DND-41 (cell line): ENCODE results near the gene EPHB2.

ENCODE experiments used
- ATAC-seq: fragments of 200-7000 bp; cut with Tn5 transposase; 3 replicates; pipeline ENCODE4 v1.9.1; 2021; ENCODE audit warnings: low read depth; ENCODE audit not compliant: insufficient read depth
- DNase-seq: peaks from one replicate; pipeline ENCODE4 v3.0.0-alpha.2; 2020
- H2AFZ ChIP-seq: 2 replicates; pipeline ENCODE4 v1.6.0; 2012; ENCODE audit warnings: low read depth, low read length
- H3K27ac ChIP-seq: 2 replicates; pipeline ENCODE4 v1.5.1; 2012; ENCODE audit warnings: low read length, inconsistent platforms
- H3K27me3 ChIP-seq: fragments of 200-600 bp; sonication (generic); 2 replicates; pipeline ENCODE4 v1.6.0; 2012; ENCODE audit warnings: low read length, mild to moderate bottlenecking, inconsistent platforms; ENCODE audit not compliant: insufficient read depth, poor library complexity
- H3K36me3 ChIP-seq: 2 replicates; pipeline ENCODE4 v1.5.1; 2012; ENCODE audit warnings: low read length, inconsistent platforms; ENCODE audit not compliant: insufficient read depth
- H3K4me1 ChIP-seq: 2 replicates; pipeline ENCODE4 v1.5.1; 2012; ENCODE audit warnings: mild to moderate bottlenecking, low read length; ENCODE audit not compliant: insufficient read depth
- H3K4me2 ChIP-seq: 2 replicates; pipeline ENCODE4 v1.6.0; 2012; ENCODE audit warnings: mild to moderate bottlenecking, moderate library complexity, low read length, inconsistent platforms; ENCODE audit not compliant: insufficient read depth
- H3K4me3 ChIP-seq, 2 experiments: fragments of 200-600 bp in 1 of 2; shearing (Covaris generic) in 1 of 2; 2 replicates each; pipeline ENCODE4 v1.5.1; 2012 to 2016; ENCODE audit warnings: inconsistent platforms in 2 of 2, low read length in 2 of 2, mild to moderate bottlenecking in 2 of 2, low read depth in 1 of 2, moderate library complexity in 1 of 2
- H3K79me2 ChIP-seq: 2 replicates; pipeline ENCODE4 v1.6.0; 2012; ENCODE audit warnings: low read length, inconsistent platforms; ENCODE audit not compliant: insufficient read depth
- H3K9ac ChIP-seq: 2 replicates; pipeline ENCODE4 v1.6.0; 2012; ENCODE audit warnings: low read depth, mild to moderate bottlenecking, inconsistent platforms, low read length, moderate library complexity
- H3K9me3 ChIP-seq: 2 replicates; pipeline ENCODE4 v1.5.1; 2012; ENCODE audit warnings: low read length, moderate library complexity, mild to moderate bottlenecking, inconsistent platforms; ENCODE audit not compliant: insufficient read depth, severe bottlenecking
- H4K20me1 ChIP-seq: 2 replicates; pipeline ENCODE4 v1.6.0; 2012; ENCODE audit warnings: low read length; ENCODE audit not compliant: insufficient read depth
- CTCF ChIP-seq: IDR thresholded peaks from 2 replicates; pipeline ENCODE4 v1.5.1; 2012; ENCODE audit warnings: borderline replicate concordance, low read length, moderate library complexity, mild to moderate bottlenecking; ENCODE audit not compliant: poor library complexity, severe bottlenecking; ENCODE audit errors: extremely low read depth
- EZH2 ChIP-seq: IDR thresholded peaks from 3 replicates; pipeline ENCODE4 v1.6.1; 2012; ENCODE audit warnings: borderline replicate concordance, low read depth, mild to moderate bottlenecking, moderate library complexity, low read length, inconsistent platforms; ENCODE audit not compliant: severe bottlenecking

Gene EPHB2

GRCh38 chr1:22825486-22826189 lies 115.0 kb downstream of the EPHB2 start:
- TF ChIP-seq CTCF (no peak), EZH2 (no peak)
- Histone ChIP-seq H3K4me2 (no peak overlapping the region), H3K36me3 (no peaks in the 10 kb centered on the region), H4K20me1 (peaks cover 6% of the 10 kb centered on the region; the same call in 1 of the 2 replicates), H3K4me3 (no peak overlapping the region), H3K9me3 (no peaks in the 10 kb centered on the region), H2AFZ (no peak overlapping the region), H3K79me2 (no peaks in the 10 kb centered on the region), H3K9ac (no peak overlapping the region), H3K27me3 (peaks cover 7% of the 10 kb centered on the region), H3K4me1 (no peaks in the 10 kb centered on the region), H3K27ac (no peak overlapping the region)
- no peak for ATAC-seq
- no peak for DNase-seq

- peaks cover 7% of the 10 kb centered on the region for H3K27me3 ChIP-seq
- DNase-seq (no peak), ATAC-seq (no peak)
- no peak overlapping the region for H3K9ac ChIP-seq
- no peak overlapping the region for H2AFZ ChIP-seq
- H3K4me3 ChIP-seq = no peak overlapping the region
- TF ChIP-seq EZH2 (no peak), CTCF (no peak)
- H4K20me1 ChIP-seq = peaks cover 6% of the 10 kb centered on the region; the same call in 1 of the 2 replicates
- H3K79me2 ChIP-seq = no peaks in the 10 kb centered on the region
- H3K9me3 ChIP-seq = no peaks in the 10 kb centered on the region
- H3K27ac ChIP-seq = no peak overlapping the region
- no peaks in the 10 kb centered on the region for H3K4me1 ChIP-seq
- H3K36me3 ChIP-seq = no peaks in the 10 kb centered on the region
- no peak overlapping the region for H3K4me2 ChIP-seq
Observed at GRCh38 chr1:22826604-22827580, 116.3 kb downstream of the EPHB2 start.

DNA sequence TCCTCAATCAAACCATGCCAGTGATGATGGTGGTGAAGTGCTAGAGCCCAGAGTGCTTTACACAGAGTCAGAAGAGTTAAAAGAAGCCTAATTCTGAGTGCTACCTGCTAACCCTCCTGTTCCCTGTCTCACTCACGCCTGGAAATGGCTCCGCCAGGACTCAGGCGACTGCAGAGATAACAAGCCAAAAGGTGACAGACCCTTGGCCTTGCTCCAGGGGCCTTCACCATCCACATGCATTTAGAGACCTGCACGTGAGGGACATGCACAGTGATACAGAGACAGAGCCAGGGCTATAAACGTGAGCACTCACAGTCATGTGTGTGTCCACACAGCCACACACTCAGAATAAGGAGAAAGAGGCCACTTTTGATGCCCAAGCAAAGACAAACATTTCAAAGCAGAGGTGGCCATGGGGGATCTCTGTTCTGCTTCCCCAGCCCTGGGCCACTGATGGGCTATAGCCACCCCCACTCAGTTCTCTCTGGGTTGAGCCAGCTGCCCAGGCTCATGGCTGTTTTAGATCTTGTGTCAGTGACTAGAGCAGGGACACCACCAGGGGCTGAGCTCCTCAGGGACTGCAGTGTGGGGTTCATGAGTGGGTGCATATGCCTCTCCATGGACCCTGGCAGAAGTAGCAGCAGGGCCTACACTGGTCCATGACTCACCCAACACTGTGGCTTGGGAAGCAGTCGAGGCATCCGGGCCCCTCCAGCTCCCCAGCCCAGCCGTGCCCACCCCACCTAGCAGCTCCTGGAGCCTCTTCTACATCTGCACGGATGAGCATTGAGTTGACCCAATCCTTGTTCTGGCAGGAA lies 117.2 kb downstream of the EPHB2 start:
- Histone ChIP-seq H3K9ac (no peak overlapping the region), H3K79me2 (no peaks in the 10 kb centered on the region), H3K4me1 (no peaks in the 10 kb centered on the region), H4K20me1 (peaks cover 6% of the 10 kb centered on the region; the same call in 1 of the 2 replicates), H3K4me3 (no peak overlapping the region), H3K9me3 (no peaks in the 10 kb centered on the region), H3K27ac (no peak overlapping the region), H2AFZ (no peak overlapping the region), H3K4me2 (no peak overlapping the region), H3K36me3 (no peaks in the 10 kb centered on the region), H3K27me3 (peaks cover 12% of the 10 kb centered on the region)
- no peak for TF ChIP-seq CTCF
- no peak for TF ChIP-seq EZH2
- ATAC-seq = no peak
- no peak for DNase-seq
